GM12878 (cell line): Measurements from ENCODE around the gene MED1. TPM values are rescaled to one million over a fixed set of nuclear protein-coding genes. Genes with fewer than 3 reads are reported as not detected.

Source experiments
- ATF7 ChIP-seq: fragments of 450-650 bp; IDR thresholded peaks from 2 replicates; pipeline ENCODE4 v1.6.1; 2016; ENCODE audit warnings: low read depth, mild to moderate bottlenecking
- BCL11A ChIP-seq: IDR thresholded peaks from 2 replicates; pipeline ENCODE4 v1.6.1; 2011; ENCODE audit warnings: low read depth, low read length
- CREM ChIP-seq: IDR thresholded peaks from 2 replicates; pipeline ENCODE4 v1.6.1; 2014; ENCODE audit warnings: antibody characterized with exemption, low read depth
- HDAC2 ChIP-seq: fragments of 200-600 bp; sonication (generic); IDR thresholded peaks from 2 replicates; pipeline ENCODE4 v1.6.1; 2017
- HSF1 ChIP-seq: fragments of 150-350 bp; IDR thresholded peaks from 2 replicates; pipeline ENCODE4 v1.6.1; 2014; ENCODE audit warnings: mild to moderate bottlenecking, low read depth, low read length
- IKZF2 ChIP-seq, 2 experiments: fragments of 450-650 bp; IDR thresholded peaks; 2 replicates each; pipeline ENCODE4 v1.6.1; 2017; ENCODE audit warnings: mild to moderate bottlenecking in 2 of 2, moderate library complexity in 2 of 2
- IRF5 ChIP-seq: fragments of 450-650 bp; IDR thresholded peaks from 2 replicates; pipeline ENCODE4 v1.6.1; 2017; ENCODE audit warnings: borderline replicate concordance
- JUNB ChIP-seq: IDR thresholded peaks from 2 replicates; pipeline ENCODE4 v1.6.1; 2016; ENCODE audit warnings: antibody characterized with exemption, mild to moderate bottlenecking
- MEF2A ChIP-seq: IDR thresholded peaks from 2 replicates; pipeline ENCODE4 v1.6.1; 2011; ENCODE audit warnings: low read depth, mild to moderate bottlenecking, low read length, moderate library complexity; ENCODE audit not compliant: insufficient read depth
- MEF2B ChIP-seq: fragments of 450-650 bp; IDR thresholded peaks from 2 replicates; pipeline ENCODE4 v1.6.1; 2018; ENCODE audit warnings: mild to moderate bottlenecking, moderate library complexity; ENCODE audit not compliant: partially characterized antibody, poor library complexity, severe bottlenecking
- NFXL1 ChIP-seq: fragments of 450-650 bp; IDR thresholded peaks from 2 replicates; pipeline ENCODE4 v1.6.1; 2017; ENCODE audit warnings: antibody characterized with exemption, mild to moderate bottlenecking, borderline replicate concordance
- NR2C2 ChIP-seq: IDR thresholded peaks from 2 replicates; pipeline ENCODE4 v1.6.1; 2011; ENCODE audit warnings: borderline replicate concordance, low read depth; ENCODE audit not compliant: control insufficient read depth, insufficient read length
- RUNX3 ChIP-seq: IDR thresholded peaks from 2 replicates; pipeline ENCODE4 v1.6.1; 2012; ENCODE audit warnings: low read length, inconsistent platforms
- SIN3A ChIP-seq: IDR thresholded peaks from 2 replicates; pipeline ENCODE4 v1.6.1; 2012; ENCODE audit warnings: low read depth, low read length, improper control_type of control experiment
- STAT1 ChIP-seq: fragments of 450-650 bp; conservative IDR thresholded peaks from 2 replicates; pipeline ENCODE4 v1.6.1; 2014; ENCODE audit warnings: antibody characterized with exemption, mild to moderate bottlenecking
- TCF12 ChIP-seq: IDR thresholded peaks from 2 replicates; pipeline ENCODE4 v1.6.1; 2011; ENCODE audit warnings: low read depth, mild to moderate bottlenecking, low read length
- TCF3 ChIP-seq: IDR thresholded peaks from 2 replicates; pipeline ENCODE4 v1.6.1; 2012; ENCODE audit warnings: low read depth, mild to moderate bottlenecking, low read length, borderline replicate concordance; ENCODE audit not compliant: insufficient read depth
- ZNF217 ChIP-seq: fragments of 450-650 bp; IDR thresholded peaks from 2 replicates; pipeline ENCODE4 v1.6.1; 2017; ENCODE audit warnings: antibody characterized with exemption, mild to moderate bottlenecking
- ZNF384 ChIP-seq: IDR thresholded peaks from 2 replicates; pipeline ENCODE4 v1.6.1; 2012; ENCODE audit warnings: low read depth, mild to moderate bottlenecking, low read length, improper control_type of control experiment, borderline replicate concordance
- polyA plus RNA-seq, 11 experiments: library from polyadenylated mRNA; depleted of rRNA in 4 of 11; unstranded in 6 of 11; stranded (reverse) in 5 of 11; fragments of >200 nt; fragmentation: Nextera tagmentation in 4 of 11; fragmentation: Illumina TruSeq in 1 of 11; extraction: Ambion mirVana in 4 of 11; extraction: Trizol in 1 of 11; gene quantifications; 1 replicate in 1 of 11; 2 replicates in 10 of 11; pipeline versions ENCODE4 v1.2.1 to v1.2.3, GENCODE V29; 2011 to 2016; ENCODE audit warnings: inconsistent platforms in 2 of 11, missing spikeins in 2 of 11, low read depth in 1 of 11
- total RNA-seq, 4 experiments: library from RNA; depleted of rRNA in 3 of 4; stranded (reverse); fragments of >200 nt in 3 of 4; fragmentation: Illumina TruSeq in 1 of 4; extraction: Trizol in 1 of 4; gene quantifications; 2 replicates each; pipeline versions ENCODE4 v1.2.1 to v1.2.3, GENCODE V29; 2013 to 2021
- TF ChIP-seq, protein P1 (sequence below): fragments of 450-650 bp; IDR thresholded peaks from 2 replicates; pipeline ENCODE4 v1.6.1; 2018; ENCODE audit warnings: mild to moderate bottlenecking, low read depth, moderate library complexity; ENCODE audit not compliant: partially characterized antibody
- TF ChIP-seq, protein P2 (sequence below): fragments of 450-650 bp; conservative IDR thresholded peaks from 2 replicates; pipeline ENCODE4 v1.6.1; 2017; ENCODE audit warnings: mild to moderate bottlenecking, moderate library complexity
- TF ChIP-seq, protein P3 (sequence below): fragments of 450-650 bp; IDR thresholded peaks from 2 replicates; pipeline ENCODE4 v1.6.1; 2017; ENCODE audit warnings: low read depth, mild to moderate bottlenecking, moderate library complexity

The MED1 gene
- total and polyA plus RNA-seq, 10 of the 15 experiments (the other 5 are each of a cell fraction or from before 2014, with no cell fraction given): 8.7 to 50.1 (median 30.1) TPM

DNA sequence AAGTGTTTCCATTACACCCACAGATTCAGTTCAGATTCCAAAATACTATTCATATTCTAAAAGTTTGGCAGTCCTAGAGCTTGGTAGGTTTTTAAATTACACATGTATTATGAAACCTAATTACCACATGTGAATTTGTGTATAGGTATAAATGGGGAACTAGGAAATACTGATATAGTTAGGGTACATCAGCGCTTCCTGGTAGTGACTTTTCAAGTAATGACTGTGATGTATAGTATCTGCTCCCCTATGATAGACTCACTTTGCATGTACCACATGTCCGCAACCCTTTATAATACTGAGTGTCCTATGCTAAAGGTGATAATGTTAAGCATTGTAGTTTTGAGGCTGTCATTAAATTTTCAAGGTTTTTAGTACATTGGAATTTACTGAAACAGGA lies 33.1 kb upstream of the MED1 start (continued):
- TF ChIP-seq IRF5: no peak
- TF ChIP-seq, protein P1, sequence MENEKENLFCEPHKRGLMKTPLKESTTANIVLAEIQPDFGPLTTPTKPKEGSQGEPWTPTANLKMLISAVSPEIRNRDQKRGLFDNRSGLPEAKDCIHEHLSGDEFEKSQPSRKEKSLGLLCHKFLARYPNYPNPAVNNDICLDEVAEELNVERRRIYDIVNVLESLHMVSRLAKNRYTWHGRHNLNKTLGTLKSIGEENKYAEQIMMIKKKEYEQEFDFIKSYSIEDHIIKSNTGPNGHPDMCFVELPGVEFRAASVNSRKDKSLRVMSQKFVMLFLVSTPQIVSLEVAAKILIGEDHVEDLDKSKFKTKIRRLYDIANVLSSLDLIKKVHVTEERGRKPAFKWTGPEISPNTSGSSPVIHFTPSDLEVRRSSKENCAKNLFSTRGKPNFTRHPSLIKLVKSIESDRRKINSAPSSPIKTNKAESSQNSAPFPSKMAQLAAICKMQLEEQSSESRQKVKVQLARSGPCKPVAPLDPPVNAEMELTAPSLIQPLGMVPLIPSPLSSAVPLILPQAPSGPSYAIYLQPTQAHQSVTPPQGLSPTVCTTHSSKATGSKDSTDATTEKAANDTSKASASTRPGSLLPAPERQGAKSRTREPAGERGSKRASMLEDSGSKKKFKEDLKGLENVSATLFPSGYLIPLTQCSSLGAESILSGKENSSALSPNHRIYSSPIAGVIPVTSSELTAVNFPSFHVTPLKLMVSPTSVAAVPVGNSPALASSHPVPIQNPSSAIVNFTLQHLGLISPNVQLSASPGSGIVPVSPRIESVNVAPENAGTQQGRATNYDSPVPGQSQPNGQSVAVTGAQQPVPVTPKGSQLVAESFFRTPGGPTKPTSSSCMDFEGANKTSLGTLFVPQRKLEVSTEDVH: no peak
- peak; percentile 59; the same call in 1 of the 2 replicates for TF ChIP-seq MEF2A
- TF ChIP-seq RUNX3: peak; percentile 62
- no peak for TF ChIP-seq HSF1
- TF ChIP-seq STAT1: no peak
- no peak for TF ChIP-seq ZNF384
- TF ChIP-seq TCF3: no peak
- TF ChIP-seq IKZF2 (IDR thresholded peaks at IDR 0.05): peak in 1 of 2 experiments; percentile 12; a peak in 1 of 4 replicates
- no peak for TF ChIP-seq NR2C2
- TF ChIP-seq, protein P2, sequence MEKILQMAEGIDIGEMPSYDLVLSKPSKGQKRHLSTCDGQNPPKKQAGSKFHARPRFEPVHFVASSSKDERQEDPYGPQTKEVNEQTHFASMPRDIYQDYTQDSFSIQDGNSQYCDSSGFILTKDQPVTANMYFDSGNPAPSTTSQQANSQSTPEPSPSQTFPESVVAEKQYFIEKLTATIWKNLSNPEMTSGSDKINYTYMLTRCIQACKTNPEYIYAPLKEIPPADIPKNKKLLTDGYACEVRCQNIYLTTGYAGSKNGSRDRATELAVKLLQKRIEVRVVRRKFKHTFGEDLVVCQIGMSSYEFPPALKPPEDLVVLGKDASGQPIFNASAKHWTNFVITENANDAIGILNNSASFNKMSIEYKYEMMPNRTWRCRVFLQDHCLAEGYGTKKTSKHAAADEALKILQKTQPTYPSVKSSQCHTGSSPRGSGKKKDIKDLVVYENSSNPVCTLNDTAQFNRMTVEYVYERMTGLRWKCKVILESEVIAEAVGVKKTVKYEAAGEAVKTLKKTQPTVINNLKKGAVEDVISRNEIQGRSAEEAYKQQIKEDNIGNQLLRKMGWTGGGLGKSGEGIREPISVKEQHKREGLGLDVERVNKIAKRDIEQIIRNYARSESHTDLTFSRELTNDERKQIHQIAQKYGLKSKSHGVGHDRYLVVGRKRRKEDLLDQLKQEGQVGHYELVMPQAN: no peak
- TF ChIP-seq SIN3A: no peak
- no peak for TF ChIP-seq CREM
- peak; percentile 60 for TF ChIP-seq MEF2B
- TF ChIP-seq NFXL1: no peak
- TF ChIP-seq ZNF217: 0 out of 2 replicates have a peak, but pooled peaks have one; percentile 59
- no peak for TF ChIP-seq HDAC2
- TF ChIP-seq BCL11A: peak; percentile 12; the same call in 1 of the 2 replicates
- TF ChIP-seq, protein P3, sequence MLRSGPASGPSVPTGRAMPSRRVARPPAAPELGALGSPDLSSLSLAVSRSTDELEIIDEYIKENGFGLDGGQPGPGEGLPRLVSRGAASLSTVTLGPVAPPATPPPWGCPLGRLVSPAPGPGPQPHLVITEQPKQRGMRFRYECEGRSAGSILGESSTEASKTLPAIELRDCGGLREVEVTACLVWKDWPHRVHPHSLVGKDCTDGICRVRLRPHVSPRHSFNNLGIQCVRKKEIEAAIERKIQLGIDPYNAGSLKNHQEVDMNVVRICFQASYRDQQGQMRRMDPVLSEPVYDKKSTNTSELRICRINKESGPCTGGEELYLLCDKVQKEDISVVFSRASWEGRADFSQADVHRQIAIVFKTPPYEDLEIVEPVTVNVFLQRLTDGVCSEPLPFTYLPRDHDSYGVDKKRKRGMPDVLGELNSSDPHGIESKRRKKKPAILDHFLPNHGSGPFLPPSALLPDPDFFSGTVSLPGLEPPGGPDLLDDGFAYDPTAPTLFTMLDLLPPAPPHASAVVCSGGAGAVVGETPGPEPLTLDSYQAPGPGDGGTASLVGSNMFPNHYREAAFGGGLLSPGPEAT: no peak
- peak; percentile 81 for TF ChIP-seq JUNB
- no peak for TF ChIP-seq TCF12
- peak; percentile 48; the same call in 1 of the 2 replicates for TF ChIP-seq ATF7
